Tibial artery (tissue), 4 donors: ENCODE measurements around the gene ZC3H4.

ENCODE experiments used
- DNase-seq, 2 donors: peaks; one replicate each; pipeline ENCODE4 v3.0.0-alpha.2; 2019
- H3K27ac ChIP-seq, 2 donors: fragments of 200-600 bp; sonication (generic) in 1 of 2; 1 replicate in 1 of 2; 2 replicates in 1 of 2; pipeline ENCODE4 v1.5.1; 2018 to 2019; ENCODE audit warnings: mild to moderate bottlenecking in 1 of 2
- H3K27me3 ChIP-seq, 2 donors: fragments of 200-600 bp; sonication (generic) in 1 of 2; one replicate each; pipeline versions ENCODE4 v1.5.1 to v1.6.0; 2016 to 2019
- H3K36me3 ChIP-seq, 3 donors: fragments of 200-600 bp; sonication (generic) in 2 of 3; one replicate each; pipeline ENCODE4 v1.5.1; 2016 to 2019; ENCODE audit warnings: mild to moderate bottlenecking in 2 of 3
- H3K4me1 ChIP-seq, 4 donors: fragments of 200-600 bp; sonication (generic) in 2 of 4; 1 replicate in 3 of 4; 2 replicates in 1 of 4; pipeline ENCODE4 v1.5.1; 2016 to 2019
- H3K4me3 ChIP-seq, 2 donors: fragments of 200-600 bp; sonication (generic) in 1 of 2; 1 replicate in 1 of 2; 2 replicates in 1 of 2; pipeline ENCODE4 v1.5.1; 2018 to 2019; ENCODE audit warnings: mild to moderate bottlenecking in 2 of 2
- H3K9me3 ChIP-seq, 3 donors: fragments of 200-600 bp; sonication (generic) in 1 of 3; one replicate each; pipeline ENCODE4 v1.5.1; 2016 to 2019
- intact Hi-C: fragments of 100-400 bp; cut with DNase I; formaldehyde crosslinking; loops from one replicate; pipeline ENCODE4 v1.15.0; 2023; ENCODE audit warnings: low total_unique reads
- TF ChIP-seq, protein P1 (sequence below), 2 experiments: fragments of 200-600 bp in 1 of 2; fragments of 450-650 bp in 1 of 2; IDR thresholded peaks; one replicate each; pipeline ENCODE4 v1.5.1; 2017 to 2019; ENCODE audit warnings: antibody characterized with exemption in 2 of 2, mild to moderate bottlenecking in 1 of 2, moderate library complexity in 1 of 2

Gene ZC3H4

DNA sequence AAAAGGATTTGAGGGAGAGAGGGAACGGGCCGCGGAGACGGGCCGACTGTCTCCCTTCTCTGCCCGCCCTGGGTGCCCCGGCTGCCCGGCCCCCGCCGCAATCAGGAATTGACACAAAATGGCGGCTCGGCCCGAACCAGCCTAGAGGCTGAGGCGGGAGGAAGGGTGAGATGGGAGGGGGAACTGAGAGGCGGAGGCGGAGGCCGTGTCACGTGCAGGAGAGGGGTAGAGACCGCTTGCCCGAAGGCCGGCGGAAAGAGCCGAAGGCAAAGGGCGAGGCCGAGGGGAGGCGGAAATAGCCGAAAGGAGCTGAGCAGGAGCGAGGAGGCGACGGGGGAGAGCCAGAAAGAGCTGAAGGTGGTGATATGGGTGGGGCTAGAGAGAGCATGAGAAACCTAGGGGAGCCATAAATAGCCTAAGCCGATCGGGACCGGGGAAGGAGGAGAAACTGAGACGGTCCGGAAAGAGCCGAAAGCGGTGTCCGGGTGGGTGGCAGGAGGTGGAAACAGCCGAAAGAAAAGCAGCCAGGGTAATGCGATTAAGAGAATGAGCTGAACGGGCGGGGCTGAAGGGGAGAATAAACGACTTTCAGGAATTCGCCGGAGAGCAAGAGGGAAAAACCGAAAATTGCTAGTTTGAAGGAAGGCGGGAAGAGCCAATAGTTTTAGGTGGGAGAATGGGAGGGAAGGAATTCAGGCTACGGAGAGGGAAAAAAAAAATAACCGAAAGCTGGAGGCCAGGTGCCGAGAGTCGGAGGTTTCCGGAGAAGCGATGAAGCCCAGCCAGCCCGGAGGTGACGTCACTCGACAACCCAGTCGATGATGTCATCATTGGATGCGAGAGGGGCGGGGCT is at the start of gene ZC3H4:
Gene ZC3H4, minus strand, starts transcription at position 780 of the 853 bp plus-strand sequence. CDS start 1,192 bp downstream, outside the sequence.
- no peaks in the 10 kb centered on the region for H3K36me3 ChIP-seq
- H3K9me3 ChIP-seq = no peaks in the 10 kb centered on the region
- no peaks in the 10 kb centered on the region for H3K27me3 ChIP-seq
- intact Hi-C loops = no loop called here
- H3K4me3 ChIP-seq = peak within 1 kb of the TSS; percentile 83 to 88
- peak; percentile 99 to 100 for DNase-seq
- TF ChIP-seq, protein P1, sequence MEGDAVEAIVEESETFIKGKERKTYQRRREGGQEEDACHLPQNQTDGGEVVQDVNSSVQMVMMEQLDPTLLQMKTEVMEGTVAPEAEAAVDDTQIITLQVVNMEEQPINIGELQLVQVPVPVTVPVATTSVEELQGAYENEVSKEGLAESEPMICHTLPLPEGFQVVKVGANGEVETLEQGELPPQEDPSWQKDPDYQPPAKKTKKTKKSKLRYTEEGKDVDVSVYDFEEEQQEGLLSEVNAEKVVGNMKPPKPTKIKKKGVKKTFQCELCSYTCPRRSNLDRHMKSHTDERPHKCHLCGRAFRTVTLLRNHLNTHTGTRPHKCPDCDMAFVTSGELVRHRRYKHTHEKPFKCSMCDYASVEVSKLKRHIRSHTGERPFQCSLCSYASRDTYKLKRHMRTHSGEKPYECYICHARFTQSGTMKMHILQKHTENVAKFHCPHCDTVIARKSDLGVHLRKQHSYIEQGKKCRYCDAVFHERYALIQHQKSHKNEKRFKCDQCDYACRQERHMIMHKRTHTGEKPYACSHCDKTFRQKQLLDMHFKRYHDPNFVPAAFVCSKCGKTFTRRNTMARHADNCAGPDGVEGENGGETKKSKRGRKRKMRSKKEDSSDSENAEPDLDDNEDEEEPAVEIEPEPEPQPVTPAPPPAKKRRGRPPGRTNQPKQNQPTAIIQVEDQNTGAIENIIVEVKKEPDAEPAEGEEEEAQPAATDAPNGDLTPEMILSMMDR (IDR thresholded peaks at IDR 0.05) = peak in 1 of 2 experiments; percentile 22
- H3K27ac ChIP-seq = peak within 1 kb of the TSS; percentile 98 to 99
- H3K4me1 ChIP-seq = peaks cover 0 to 27% (median 8%) of the 10 kb centered on the region in 4 donors

DNA sequence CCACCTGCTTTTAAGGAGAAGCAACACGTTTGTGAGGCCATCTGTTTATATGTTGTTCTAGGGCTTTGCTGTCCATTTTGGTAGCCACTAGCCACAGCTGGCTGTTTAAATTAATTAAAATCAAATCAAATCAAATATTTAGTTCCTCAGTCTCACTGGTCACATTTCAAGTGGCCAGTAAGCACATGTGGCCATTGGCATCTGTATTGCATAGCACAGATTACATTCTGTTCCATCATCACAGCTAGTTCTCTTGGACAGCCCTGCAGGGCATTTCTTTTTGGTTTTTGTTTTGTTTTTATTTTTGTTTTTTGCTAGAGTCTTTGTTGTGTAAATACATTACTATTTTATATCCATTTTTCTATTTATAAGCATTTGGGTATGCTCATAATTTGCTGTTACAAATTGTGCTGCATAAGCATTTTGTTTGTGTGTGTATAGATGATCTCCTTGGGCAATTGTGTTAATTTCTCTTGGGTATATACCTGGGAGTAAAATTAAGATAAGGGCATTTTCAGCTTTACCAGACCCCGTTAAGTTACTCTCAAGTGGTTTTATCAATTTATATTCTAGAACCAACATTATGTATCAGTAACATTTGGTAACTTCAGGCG is 48.4 kb upstream of the ZC3H4 start:
- intact Hi-C loops = no loop called here
- TF ChIP-seq, protein P1 (IDR thresholded peaks at IDR 0.05) = no peak
- Histone ChIP-seq H3K36me3 (peaks cover 0 to 19% (median 4%) of the 10 kb centered on the region in 3 donors), H3K9me3 (no peaks in the 10 kb centered on the region), H3K27me3 (no peaks in the 10 kb centered on the region), H3K4me3 (no peak overlapping the region), H3K4me1 (peaks cover 3 to 26% (median 15%) of the 10 kb centered on the region in 4 donors), H3K27ac (no peak overlapping the region)
- no peak for DNase-seq

DNA sequence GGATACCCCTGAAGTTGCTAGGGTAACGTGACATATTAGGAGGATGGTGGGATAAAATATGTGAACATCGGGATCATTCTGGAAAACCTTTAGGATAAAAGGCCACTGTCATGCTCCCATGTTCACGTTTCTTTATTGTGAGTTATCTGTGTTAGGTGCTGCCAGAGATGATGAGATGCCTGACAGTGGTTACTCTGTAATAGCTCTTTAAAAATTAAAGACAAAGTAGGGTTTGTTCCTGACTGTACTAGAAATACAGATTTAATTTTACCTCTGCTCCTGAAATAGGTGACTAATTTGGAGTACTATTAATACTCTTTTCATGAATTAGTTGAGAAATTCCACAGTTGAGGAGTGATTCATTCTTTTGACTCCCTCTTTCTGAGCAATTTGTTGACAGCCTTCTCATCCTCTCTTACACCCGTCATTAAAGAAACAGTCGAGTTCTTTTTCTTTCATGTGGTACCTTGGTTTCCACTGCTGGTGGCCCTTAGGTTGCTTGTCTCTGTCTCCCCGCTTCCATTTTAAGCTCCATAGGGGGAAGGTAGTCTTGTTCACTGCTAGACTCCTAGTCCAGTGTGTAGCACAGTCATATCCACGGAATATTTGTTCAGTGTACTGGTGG is 45.4 kb upstream of the ZC3H4 start:
- DNase-seq = no peak
- intact Hi-C loops = no loop called here
- H3K27ac ChIP-seq = peak overlapping the region; percentile 49 to 52

DNA sequence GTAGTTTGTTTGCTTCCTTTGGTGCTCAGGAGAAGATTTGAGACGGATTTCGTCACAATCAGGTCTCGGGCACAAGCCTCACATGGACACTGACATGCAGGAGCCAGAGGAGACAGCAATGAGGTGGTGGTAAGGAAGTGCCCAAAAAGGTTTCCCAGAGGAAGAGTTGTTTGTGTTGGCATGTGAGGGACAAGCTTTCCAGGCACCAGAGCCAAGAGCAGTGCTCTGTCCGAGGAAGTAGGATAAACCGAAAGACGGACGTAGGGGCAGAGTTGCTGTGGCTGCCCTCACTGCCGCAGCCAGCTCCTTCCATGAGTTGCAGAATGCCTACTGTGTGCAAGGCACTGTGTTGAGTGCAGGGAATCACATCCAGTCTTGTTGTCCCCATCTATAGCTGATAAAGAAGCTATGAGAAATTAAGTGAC is 44.8 kb upstream of the ZC3H4 start:
- TF ChIP-seq, protein P1 (IDR thresholded peaks at IDR 0.05) = no peak
- Histone ChIP-seq H3K27ac (peak overlapping the region; percentile 49 to 52), H3K27me3 (no peaks in the 10 kb centered on the region), H3K9me3 (no peaks in the 10 kb centered on the region), H3K4me1 (peaks cover 3 to 29% (median 15%) of the 10 kb centered on the region in 4 donors), H3K36me3 (peaks cover 4 to 45% (median 29%) of the 10 kb centered on the region in 3 donors), H3K4me3 (no peak overlapping the region)
- intact Hi-C loops = no loop called here
- no peak for DNase-seq

More for the DNA sequence above, 45.4 kb upstream of the ZC3H4 start:
- no peaks in the 10 kb centered on the region for H3K27me3 ChIP-seq
- peaks cover 4 to 39% (median 23%) of the 10 kb centered on the region in 3 donors for H3K36me3 ChIP-seq
- no peaks in the 10 kb centered on the region for H3K9me3 ChIP-seq
- peaks cover 3 to 29% (median 15%) of the 10 kb centered on the region in 4 donors for H3K4me1 ChIP-seq
- TF ChIP-seq, protein P1 (IDR thresholded peaks at IDR 0.05) = no peak
- H3K4me3 ChIP-seq = no peak overlapping the region

DNA sequence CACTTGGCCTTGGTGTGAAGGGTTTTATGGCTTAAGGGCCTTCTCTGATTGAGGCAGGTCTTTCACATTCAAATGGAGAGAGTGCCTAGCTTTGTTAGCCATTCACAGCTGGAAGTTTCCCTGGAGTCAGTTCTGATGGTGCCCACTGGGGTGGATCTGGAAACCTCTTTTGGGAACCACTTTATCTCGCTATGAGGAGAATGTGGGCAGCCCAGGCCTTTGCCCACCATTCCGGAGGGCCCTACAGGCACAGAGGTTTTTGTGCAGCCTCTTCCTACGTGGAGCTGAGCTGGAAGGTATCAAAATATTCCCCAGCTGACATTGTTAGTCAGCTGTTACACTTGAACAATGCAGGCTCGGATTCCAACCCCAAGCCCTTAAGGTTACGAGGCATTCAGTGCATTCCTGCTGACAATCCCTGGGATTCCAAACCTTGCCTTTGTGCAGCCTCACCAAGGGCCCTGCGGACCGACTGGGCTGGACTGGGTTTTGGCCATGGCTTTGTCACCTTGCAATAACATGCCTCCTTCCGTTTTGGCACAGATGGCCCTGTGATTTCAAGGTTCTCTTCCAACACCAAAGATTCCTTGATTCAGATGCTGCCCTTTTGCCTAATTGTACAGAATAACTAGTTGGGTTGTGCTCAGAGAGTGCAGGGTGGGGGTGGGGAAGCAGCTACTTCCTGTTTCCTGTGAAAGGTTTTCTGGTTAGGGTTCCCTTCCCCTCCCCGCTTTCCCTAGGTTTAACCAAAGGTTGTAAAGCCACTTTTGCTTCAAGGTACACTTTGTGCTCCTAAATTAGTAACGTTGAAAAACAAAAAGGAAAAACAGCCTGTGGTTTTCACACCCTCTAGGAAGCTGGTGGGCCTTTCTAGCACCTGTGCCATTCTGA is 44.1 kb upstream of the ZC3H4 start:
- intact Hi-C loops = no loop called here
- TF ChIP-seq, protein P1 (IDR thresholded peaks at IDR 0.05) = no peak
- Histone ChIP-seq H3K27ac (peak overlapping the region; percentile 49 to 52), H3K27me3 (no peaks in the 10 kb centered on the region), H3K4me1 (peaks cover 3 to 29% (median 15%) of the 10 kb centered on the region in 4 donors), H3K9me3 (no peaks in the 10 kb centered on the region), H3K4me3 (no peak overlapping the region), H3K36me3 (peaks cover 4 to 52% (median 36%) of the 10 kb centered on the region in 3 donors)
- peak in 1 of 2 donors; percentile 39 for DNase-seq
